ENCODE results near the gene CCDC60.

DNA sequence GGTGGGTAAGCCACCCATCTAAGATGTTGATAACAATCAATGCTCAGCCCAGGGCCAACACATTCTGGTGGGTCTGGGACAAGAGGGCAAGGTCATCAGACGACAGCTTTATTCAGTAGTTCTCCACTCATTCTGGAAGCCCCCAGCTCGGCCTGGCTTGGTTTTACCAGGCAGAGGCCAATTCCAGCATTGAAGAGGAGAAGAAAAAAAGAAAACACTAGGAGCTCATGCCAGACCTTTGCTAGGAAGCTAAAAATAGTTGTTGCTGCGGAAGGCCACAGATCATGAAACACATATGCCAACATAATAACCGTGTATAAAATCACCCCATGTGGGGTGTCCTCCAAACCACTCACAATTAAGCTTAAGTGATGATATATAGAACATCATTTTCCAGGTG lies 44.4 kb downstream of the CCDC60 start:
- TF ChIP-seq CTCF (conservative IDR thresholded peaks at IDR 0.05; ENCODE audit: low read depth, low read length): no peak
- no peak for TF ChIP-seq EZH2 (IDR thresholded peaks at IDR 0.05; ENCODE audit: borderline replicate concordance, low read depth, low read length, poor library complexity, severe bottlenecking)

Data from A673 (cell line).